ENCODE results near the gene KRTAP10-5.
"Not testable (repeated sequence)": the region's sequence is repeated elsewhere in the genome, so short reads cannot be mapped to it uniquely, and the experiment has no call there.

KRTAP10-5 gene

GRCh38 chr21:44610157-44610843, 29.9 kb upstream of the KRTAP10-5 start:
- not testable (repeated sequence) for DNase-seq

GRCh38 chr21:44609193-44609592, 28.8 kb upstream of the KRTAP10-5 start:
- no peak for DNase-seq

- no peak for DNase-seq
These were observed 26.1 kb upstream of the KRTAP10-5 start for GRCh38 chr21:44606495-44606894.

- DNase-seq, result no peak
These were observed 23.5 kb upstream of the KRTAP10-5 start for GRCh38 chr21:44603911-44604310.

- no peak for DNase-seq
These were observed 22.9 kb upstream of the KRTAP10-5 start for GRCh38 chr21:44603109-44603875.

- DNase-seq, result no peak
These were observed 22.1 kb upstream of the KRTAP10-5 start for GRCh38 chr21:44602463-44602850.

- no peak for DNase-seq
These were observed 21.4 kb upstream of the KRTAP10-5 start for GRCh38 chr21:44601596-44602462.

- not testable (repeated sequence) for DNase-seq
These were observed 20.7 kb upstream of the KRTAP10-5 start for GRCh38 chr21:44601091-44601490.

GRCh38 chr21:44600118-44600978, 19.9 kb upstream of the KRTAP10-5 start, which contains the start of gene KRTAP10-7:
Gene KRTAP10-7 (plus strand): TSS chr21:44600597. CDS start chr21:44600622, 25 bp downstream.
- DNase-seq, result not testable (repeated sequence)

- DNase-seq, result no peak
These were observed 19.0 kb upstream of the KRTAP10-5 start for GRCh38 chr21:44599264-44600029.

GRCh38 chr21:44598061-44598460, 17.7 kb upstream of the KRTAP10-5 start:
- DNase-seq, result no peak

- DNase-seq, result no peak
These were observed 15.8 kb upstream of the KRTAP10-5 start for GRCh38 chr21:44596068-44596725.

- no peak for DNase-seq
These were observed 15.1 kb upstream of the KRTAP10-5 start for GRCh38 chr21:44595524-44595923.

- DNase-seq, result no peak
These were observed 14.1 kb upstream of the KRTAP10-5 start for GRCh38 chr21:44594406-44594916.

- DNase-seq, result no peak
These were observed 13.4 kb upstream of the KRTAP10-5 start for GRCh38 chr21:44593598-44594405.

GRCh38 chr21:44592446-44593311, 12.3 kb upstream of the KRTAP10-5 start, which contains the start of gene KRTAP10-6:
Gene KRTAP10-6 (minus strand): TSS chr21:44592505. CDS start chr21:44592484, 21 bp downstream.
- no peak for DNase-seq

GRCh38 chr21:44591801-44592130, 11.4 kb upstream of the KRTAP10-5 start:
- DNase-seq, result not testable (repeated sequence)
